Measurements from ENCODE around the gene DPP4. TPM values are rescaled to one million over a fixed set of nuclear protein-coding genes. Genes with fewer than 3 reads are reported as not detected.

Gene DPP4
- 33.5 and 39.9 TPM in 2 replicates for total RNA-seq (2014; rRNA removed; shearing (Covaris generic))
- polyA plus RNA-seq (2016; fragmentation: Nextera tagmentation; extraction: Ambion mirVana): 30.1 and 31.6 TPM in 2 replicates

DNA sequence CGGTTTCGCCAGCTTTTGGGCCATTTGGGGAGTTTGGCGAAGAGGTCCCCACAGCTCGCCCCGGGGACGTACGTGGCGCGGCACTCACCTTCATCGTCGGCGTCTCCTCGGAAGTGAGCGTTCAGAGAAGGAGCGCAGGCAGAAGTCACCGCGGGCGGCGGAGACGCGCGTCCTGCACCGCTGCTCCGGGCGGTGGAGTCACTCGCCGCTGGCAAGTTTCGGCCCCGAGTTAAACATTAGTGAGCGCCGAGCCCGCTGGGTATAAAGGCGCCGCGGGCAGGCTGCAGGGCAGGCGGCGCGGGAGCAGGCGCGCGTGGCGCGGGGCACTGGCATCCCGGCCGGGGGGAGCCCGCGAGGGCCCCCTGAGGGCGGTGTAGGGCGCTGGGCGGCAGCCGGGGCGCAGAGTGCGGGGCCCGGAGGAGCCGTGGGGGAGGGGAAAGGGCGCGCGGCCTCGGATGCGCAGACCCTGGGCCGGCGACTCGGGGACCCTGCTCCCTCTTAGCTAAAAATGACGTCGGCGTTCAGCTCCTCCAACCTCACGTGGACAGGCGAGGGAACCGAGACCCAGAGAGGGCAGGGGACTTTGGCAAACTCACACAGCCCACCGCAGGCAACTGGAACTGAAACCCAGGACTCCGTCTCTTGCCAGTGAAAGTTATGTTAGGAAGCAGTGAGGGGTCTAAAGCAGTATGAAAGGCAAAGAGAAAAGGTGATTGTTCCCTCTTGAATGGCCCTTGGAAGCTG is at the start of gene DPP4:
Gene DPP4 (minus strand): TSS at position 328 of the 744 bp plus-strand sequence. CDS start 234 bp downstream, at position 94.
- WGBS, 2 experiments (ENCODE audit: low coverage in 1 of 2, low lambda C conversion rate in 2 of 2, missing lambda C conversion rate in 2 of 2): 2% methylated on average over 45 to 65 of the region's 71 CpGs
- in situ Hi-C loops (cut with MboI): no loop called here
- DNase-seq: peak; percentile 84

DNA sequence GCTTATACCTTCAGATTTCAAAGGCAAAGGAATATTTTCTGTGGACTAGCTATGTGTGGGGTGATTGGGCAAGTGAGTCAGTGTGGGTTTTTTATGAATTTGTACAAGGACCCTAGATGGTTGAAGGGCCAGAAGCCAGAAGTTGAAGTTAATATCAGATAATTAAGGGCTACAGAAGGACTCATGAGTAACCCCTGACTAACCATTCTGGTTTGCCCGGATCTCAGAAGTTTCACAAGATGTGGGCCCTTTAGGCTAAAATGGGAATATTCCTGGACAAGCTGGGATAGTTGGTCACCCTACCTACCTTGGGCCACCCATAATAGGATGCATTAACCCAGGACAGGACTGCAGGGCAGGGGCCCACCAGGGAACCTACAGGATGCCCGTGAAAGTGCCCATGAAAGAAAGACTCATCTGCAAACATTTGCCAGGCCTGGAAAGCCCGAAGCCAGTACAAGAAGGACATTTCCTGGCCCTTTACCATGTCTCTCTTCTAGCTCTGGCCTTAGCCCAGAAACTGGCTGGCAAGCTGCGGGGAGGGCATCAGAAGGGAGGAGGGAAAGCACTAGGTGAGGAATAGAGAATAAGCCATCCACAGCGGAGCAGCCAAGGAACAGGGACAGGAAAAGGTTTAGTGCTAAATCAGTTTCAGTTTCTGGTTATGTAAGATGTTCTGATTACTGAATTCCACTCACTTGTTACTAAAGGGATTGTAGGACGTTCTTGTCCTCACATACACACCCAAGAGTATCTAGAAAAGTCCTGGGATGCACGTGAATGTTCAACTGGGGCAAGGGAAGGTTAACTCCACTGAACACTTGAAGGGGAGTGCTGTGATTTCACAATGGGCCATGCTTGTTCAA is 44.4 kb upstream of the DPP4 start:
- H3K9ac ChIP-seq: peak overlapping the region; percentile 1; the same call in 1 of the 2 replicates
- no peaks in the 10 kb centered on the region for H3K9me2 ChIP-seq (ENCODE audit: insufficient read depth)
- H3K27ac ChIP-seq: peak overlapping the region; percentile 71
- no peaks in the 10 kb centered on the region for H4K20me1 ChIP-seq (ENCODE audit: insufficient read depth)
- no peaks in the 10 kb centered on the region for H3K36me3 ChIP-seq (ENCODE audit: low read depth)
- H3K79me2 ChIP-seq (ENCODE audit: insufficient read depth): no peaks in the 10 kb centered on the region
- peaks cover 33% of the 10 kb centered on the region for H3F3A ChIP-seq (ENCODE audit: insufficient read depth)
- H3K4me3 ChIP-seq: peak overlapping the region; percentile 39
- peaks cover 27% of the 10 kb centered on the region for H3K4me1 ChIP-seq (ENCODE audit: insufficient read depth)
- H3K27me3 ChIP-seq (replicated peaks; ENCODE audit: insufficient read depth): no peaks in the 10 kb centered on the region
- TF ChIP-seq EZH2phosphoT487 (IDR thresholded peaks at IDR 0.05; ENCODE audit: insufficient read depth, low read depth) (no peak), EZH2 (IDR thresholded peaks at IDR 0.05; ENCODE audit: insufficient read depth, poor library complexity, severe bottlenecking) (no peak)
- WGBS, 2 experiments (ENCODE audit: low coverage in 1 of 2, low lambda C conversion rate in 2 of 2, missing lambda C conversion rate in 2 of 2): 24 to 25% methylated on average over 7 of the region's 7 CpGs
- peak overlapping the region; percentile 55 for H2AFZ ChIP-seq
- H3K9me3 ChIP-seq (ENCODE audit: low read depth): no peaks in the 10 kb centered on the region
- peak; percentile 87 for DNase-seq
- H3K4me2 ChIP-seq (ENCODE audit: unreplicated experiment): peak overlapping the region; percentile 24
- in situ Hi-C loops (cut with MboI): loop anchor here (10.0 kb wide), 1 partner anchor 114 kb away; no protein-coding TSS in a partner anchor

More for the DNA sequence above, at the start of gene DPP4:
- H3K4me2 ChIP-seq (ENCODE audit: unreplicated experiment): peak within 1 kb of the TSS; percentile 89
- peaks cover 47% of the 10 kb centered on the region for H3F3A ChIP-seq (ENCODE audit: insufficient read depth)
- H3K27ac ChIP-seq: peak within 1 kb of the TSS; percentile 65; the same call in 1 of the 2 replicates
- no peaks in the 10 kb centered on the region for H4K20me1 ChIP-seq (ENCODE audit: insufficient read depth)
- peak within 1 kb of the TSS; percentile 67 for H3K9ac ChIP-seq
- no peaks in the 10 kb centered on the region for H3K36me3 ChIP-seq (ENCODE audit: low read depth)
- peaks cover 63% of the 10 kb centered on the region for H3K4me1 ChIP-seq (ENCODE audit: insufficient read depth)
- H3K79me2 ChIP-seq (ENCODE audit: insufficient read depth): no peaks in the 10 kb centered on the region
- no peak for TF ChIP-seq EZH2 (IDR thresholded peaks at IDR 0.05; ENCODE audit: insufficient read depth, poor library complexity, severe bottlenecking)
- no peak for TF ChIP-seq EZH2phosphoT487 (IDR thresholded peaks at IDR 0.05; ENCODE audit: insufficient read depth, low read depth)
- H3K4me3 ChIP-seq: peak within 1 kb of the TSS; percentile 80
- H3K27me3 ChIP-seq (replicated peaks; ENCODE audit: insufficient read depth): no peaks in the 10 kb centered on the region
- no peaks in the 10 kb centered on the region for H3K9me2 ChIP-seq (ENCODE audit: insufficient read depth)
- no peaks in the 10 kb centered on the region for H3K9me3 ChIP-seq (ENCODE audit: low read depth)
- peak within 1 kb of the TSS; percentile 81 for H2AFZ ChIP-seq

DNA sequence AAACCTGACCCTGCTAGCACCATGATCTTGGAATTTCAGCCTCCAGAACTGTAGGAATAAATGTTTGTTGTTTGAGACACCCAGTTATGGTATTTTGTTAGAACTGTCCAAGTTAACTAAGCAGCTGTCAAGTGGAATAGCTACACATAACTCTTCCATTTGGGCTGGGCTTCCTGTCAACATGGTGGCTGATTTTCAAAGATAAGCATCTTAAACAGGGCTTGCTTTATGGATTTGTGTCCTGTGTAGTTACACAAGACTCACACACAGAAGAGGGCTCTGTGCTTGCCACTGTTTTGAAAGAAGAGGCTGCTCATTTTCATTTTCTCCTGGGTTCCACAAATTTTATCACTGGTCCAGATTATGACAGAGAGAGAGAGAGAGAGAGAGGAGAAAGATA is 42.3 kb upstream of the DPP4 start:
- Histone ChIP-seq H3K9me2 (ENCODE audit: insufficient read depth) (no peaks in the 10 kb centered on the region), H3K27me3 (replicated peaks; ENCODE audit: insufficient read depth) (no peaks in the 10 kb centered on the region), H3K79me2 (ENCODE audit: insufficient read depth) (no peaks in the 10 kb centered on the region), H3F3A (ENCODE audit: insufficient read depth) (peaks cover 33% of the 10 kb centered on the region), H3K9me3 (ENCODE audit: low read depth) (no peaks in the 10 kb centered on the region), H2AFZ (no peak overlapping the region), H3K9ac (no peak overlapping the region), H3K27ac (no peak overlapping the region), H3K36me3 (ENCODE audit: low read depth) (no peaks in the 10 kb centered on the region), H4K20me1 (ENCODE audit: insufficient read depth) (no peaks in the 10 kb centered on the region), H3K4me2 (ENCODE audit: unreplicated experiment) (no peak overlapping the region), H3K4me1 (ENCODE audit: insufficient read depth) (peaks cover 33% of the 10 kb centered on the region), H3K4me3 (no peak overlapping the region)
- DNase-seq: no peak
- in situ Hi-C loops (cut with MboI): loop anchor here (10.0 kb wide), 1 partner anchor 112 kb away; no protein-coding TSS in a partner anchor
- TF ChIP-seq EZH2 (IDR thresholded peaks at IDR 0.05; ENCODE audit: insufficient read depth, poor library complexity, severe bottlenecking) (no peak), EZH2phosphoT487 (IDR thresholded peaks at IDR 0.05; ENCODE audit: insufficient read depth, low read depth) (no peak)

DNA sequence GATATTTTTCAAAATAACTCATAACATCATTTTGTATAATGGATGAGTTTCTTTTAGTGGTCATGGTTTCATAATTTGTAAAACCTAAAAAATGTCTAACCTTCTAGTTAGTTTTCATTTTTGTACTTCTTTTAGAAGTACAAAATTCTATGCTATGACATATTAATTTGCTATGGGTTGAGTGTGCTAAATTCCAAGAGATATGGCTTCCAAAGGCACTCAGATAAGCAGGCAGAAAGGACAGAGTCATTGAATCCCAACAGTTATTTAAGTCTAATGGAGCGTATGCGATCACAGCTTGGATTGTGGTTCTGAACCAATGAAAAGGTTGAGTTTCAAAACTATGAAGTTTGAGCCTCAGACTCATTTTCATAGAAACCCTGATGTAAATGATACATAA is 41.1 kb upstream of the DPP4 start:
- no peak overlapping the region for H3K27ac ChIP-seq
- in situ Hi-C loops (cut with MboI): loop anchor here (10.0 kb wide), 1 partner anchor 110 kb away; no protein-coding TSS in a partner anchor
- H3K9me3 ChIP-seq (ENCODE audit: low read depth): no peaks in the 10 kb centered on the region
- TF ChIP-seq EZH2phosphoT487 (IDR thresholded peaks at IDR 0.05; ENCODE audit: insufficient read depth, low read depth): no peak
- H3K4me3 ChIP-seq: no peak overlapping the region
- H3K9me2 ChIP-seq (ENCODE audit: insufficient read depth): no peaks in the 10 kb centered on the region
- DNase-seq: no peak
- H3K36me3 ChIP-seq (ENCODE audit: low read depth): no peaks in the 10 kb centered on the region
- 98% methylated on average over 2 of the region's 2 CpGs for WGBS, 2 experiments (ENCODE audit: low coverage in 1 of 2, low lambda C conversion rate in 2 of 2, missing lambda C conversion rate in 2 of 2)
- no peaks in the 10 kb centered on the region for H3K27me3 ChIP-seq (replicated peaks; ENCODE audit: insufficient read depth)
- no peaks in the 10 kb centered on the region for H4K20me1 ChIP-seq (ENCODE audit: insufficient read depth)
- H3K9ac ChIP-seq: no peak overlapping the region
- peaks cover 33% of the 10 kb centered on the region for H3F3A ChIP-seq (ENCODE audit: insufficient read depth)
- no peak overlapping the region for H2AFZ ChIP-seq
- no peak overlapping the region for H3K4me2 ChIP-seq (ENCODE audit: unreplicated experiment)
- H3K4me1 ChIP-seq (ENCODE audit: insufficient read depth): peaks cover 33% of the 10 kb centered on the region
- H3K79me2 ChIP-seq (ENCODE audit: insufficient read depth): no peaks in the 10 kb centered on the region
